Smooth muscle cell (in vitro differentiated cells): ENCODE measurements around the gene IL36RN. TPM values are rescaled to one million over a fixed set of nuclear protein-coding genes. Genes with fewer than 3 reads are reported as not detected.

ENCODE experiments used
- DNase-seq: peaks from one replicate; lab custom pipeline; 2025; ENCODE audit not compliant: unreplicated experiment; lab: John Stamatoyannopoulos, UW
- H2AFZ ChIP-seq: fragments of 200-600 bp; sonication (generic); 2 replicates; pipeline ENCODE4 v1.6.0; 2016; ENCODE audit warnings: antibody characterized with exemption, low read depth, mild to moderate bottlenecking
- H3F3A ChIP-seq: fragments of 200-600 bp; sonication (generic); 2 replicates; pipeline ENCODE4 v1.6.0; 2017; ENCODE audit warnings: antibody characterized with exemption, low read depth
- H3K27ac ChIP-seq: fragments of 200-600 bp; sonication (generic); 2 replicates; pipeline ENCODE4 v1.5.1; 2016; ENCODE audit warnings: low read depth, mild to moderate bottlenecking
- H3K27me3 ChIP-seq: fragments of 200-600 bp; sonication (generic); 2 replicates; pipeline ENCODE4 v1.6.1; 2016; ENCODE audit warnings: low read depth, mild to moderate bottlenecking
- H3K36me3 ChIP-seq: fragments of 200-600 bp; sonication (generic); 2 replicates; pipeline ENCODE4 v1.5.1; 2016; ENCODE audit warnings: low read depth
- H3K4me1 ChIP-seq: fragments of 200-600 bp; sonication (generic); 2 replicates; pipeline ENCODE4 v1.5.1; 2016; ENCODE audit warnings: low read depth
- H3K4me2 ChIP-seq: fragments of 200-600 bp; sonication (generic); 2 replicates; pipeline ENCODE4 v1.6.0; 2016; ENCODE audit warnings: mild to moderate bottlenecking
- H3K4me3 ChIP-seq: fragments of 200-600 bp; sonication (generic); 2 replicates; pipeline ENCODE4 v1.5.1; 2016; ENCODE audit warnings: mild to moderate bottlenecking
- H3K79me2 ChIP-seq: fragments of 200-600 bp; sonication (generic); 2 replicates; pipeline ENCODE4 v1.6.0; 2016; ENCODE audit warnings: low read depth, mild to moderate bottlenecking
- H3K9ac ChIP-seq: fragments of 200-600 bp; sonication (generic); 2 replicates; pipeline ENCODE4 v1.6.0; 2016; ENCODE audit warnings: low read depth
- H3K9me3 ChIP-seq: fragments of 200-600 bp; sonication (generic); replicated peaks from 2 replicates; pipeline ENCODE4 v1.5.1; 2016; ENCODE audit warnings: low read depth
- H4K20me1 ChIP-seq: fragments of 200-600 bp; sonication (generic); 2 replicates; pipeline ENCODE4 v1.6.0; 2016; ENCODE audit warnings: low read depth
- WGBS: methylation state at CpG from one replicate; pipeline ENCODE4 v1.1.7; 2016; ENCODE audit warnings: low lambda C conversion rate; 5-methylcytosine and 5-hydroxymethylcytosine counted together
- polyA plus RNA-seq: library from polyadenylated mRNA; unstranded; fragments of >200 nt; fragmentation: Nextera tagmentation; extraction: Ambion mirVana; gene quantifications from 2 replicates; pipeline ENCODE4 v1.2.1, GENCODE V29; 2016
- total RNA-seq: library from RNA; depleted of rRNA; stranded (reverse); fragments of >200 nt; gene quantifications from 2 replicates; pipeline ENCODE4 v1.2.3, GENCODE V29; 2014
- TF ChIP-seq, protein P1 (sequence below): fragments of 200-600 bp; sonication (generic); IDR thresholded peaks from 2 replicates; pipeline ENCODE4 v1.5.1; 2017; ENCODE audit warnings: borderline replicate concordance, mild to moderate bottlenecking, antibody characterized with exemption; ENCODE audit not compliant: insufficient read depth, poor library complexity, severe bottlenecking

IL36RN gene
- total and polyA plus RNA-seq, 2 experiments from 2014 or later: 1.5 to 7.8 TPM

DNA sequence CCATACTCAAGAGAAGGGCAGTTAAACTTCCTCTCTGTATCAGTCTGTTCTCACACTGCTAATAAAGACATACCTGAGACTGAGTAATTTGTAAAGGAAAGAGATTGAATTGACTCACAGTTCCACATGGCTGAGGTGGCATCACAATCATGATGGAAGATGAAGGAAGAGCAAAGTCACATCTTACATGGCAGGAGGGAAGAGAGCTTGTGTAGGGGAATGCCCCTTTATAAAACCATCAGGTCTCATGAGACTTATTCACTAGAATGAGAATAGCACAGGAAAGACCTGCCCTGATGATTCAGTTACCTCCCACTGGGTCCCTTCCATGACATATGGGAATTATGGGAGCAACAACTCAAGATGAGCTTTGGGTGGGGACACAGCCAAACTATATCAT is 4.9 kb upstream of the IL36RN start:
- no peak for DNase-seq
- no peaks in the 10 kb centered on the region for H3K4me1 ChIP-seq
- no peaks in the 10 kb centered on the region for H3K9me3 ChIP-seq
- H3F3A ChIP-seq: no peaks in the 10 kb centered on the region
- H3K79me2 ChIP-seq: no peaks in the 10 kb centered on the region
- no peaks in the 10 kb centered on the region for H3K27me3 ChIP-seq
- H3K36me3 ChIP-seq: no peaks in the 10 kb centered on the region
- H3K4me2 ChIP-seq: no peak overlapping the region
- H4K20me1 ChIP-seq: no peaks in the 10 kb centered on the region
- no peak overlapping the region for H2AFZ ChIP-seq
- no peak overlapping the region for H3K27ac ChIP-seq
- H3K4me3 ChIP-seq: no peak overlapping the region
- TF ChIP-seq, protein P1, sequence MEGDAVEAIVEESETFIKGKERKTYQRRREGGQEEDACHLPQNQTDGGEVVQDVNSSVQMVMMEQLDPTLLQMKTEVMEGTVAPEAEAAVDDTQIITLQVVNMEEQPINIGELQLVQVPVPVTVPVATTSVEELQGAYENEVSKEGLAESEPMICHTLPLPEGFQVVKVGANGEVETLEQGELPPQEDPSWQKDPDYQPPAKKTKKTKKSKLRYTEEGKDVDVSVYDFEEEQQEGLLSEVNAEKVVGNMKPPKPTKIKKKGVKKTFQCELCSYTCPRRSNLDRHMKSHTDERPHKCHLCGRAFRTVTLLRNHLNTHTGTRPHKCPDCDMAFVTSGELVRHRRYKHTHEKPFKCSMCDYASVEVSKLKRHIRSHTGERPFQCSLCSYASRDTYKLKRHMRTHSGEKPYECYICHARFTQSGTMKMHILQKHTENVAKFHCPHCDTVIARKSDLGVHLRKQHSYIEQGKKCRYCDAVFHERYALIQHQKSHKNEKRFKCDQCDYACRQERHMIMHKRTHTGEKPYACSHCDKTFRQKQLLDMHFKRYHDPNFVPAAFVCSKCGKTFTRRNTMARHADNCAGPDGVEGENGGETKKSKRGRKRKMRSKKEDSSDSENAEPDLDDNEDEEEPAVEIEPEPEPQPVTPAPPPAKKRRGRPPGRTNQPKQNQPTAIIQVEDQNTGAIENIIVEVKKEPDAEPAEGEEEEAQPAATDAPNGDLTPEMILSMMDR: no peak
- H3K9ac ChIP-seq: no peak overlapping the region

DNA sequence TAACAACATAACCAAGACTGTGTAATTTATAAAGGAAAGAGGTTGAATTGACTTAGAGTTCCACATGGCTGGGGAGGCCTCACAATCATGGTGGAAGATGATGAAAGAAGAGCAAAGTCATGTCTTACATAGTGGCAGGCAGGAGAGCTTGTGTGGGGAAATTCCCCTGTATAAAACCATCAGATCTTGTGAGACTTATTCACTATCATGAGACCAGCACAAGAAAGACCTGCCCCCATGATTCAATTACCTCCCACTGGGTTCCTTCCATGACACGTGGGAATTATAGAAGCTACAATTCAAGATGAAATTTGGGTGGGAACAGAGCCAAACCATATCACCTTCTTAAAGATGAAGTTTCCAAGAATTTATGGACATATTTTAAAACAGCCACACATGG is 2.5 kb upstream of the IL36RN start:
- H3K9ac ChIP-seq: no peak overlapping the region
- H3F3A ChIP-seq: no peaks in the 10 kb centered on the region
- no peak overlapping the region for H2AFZ ChIP-seq
- no peaks in the 10 kb centered on the region for H4K20me1 ChIP-seq
- no peaks in the 10 kb centered on the region for H3K27me3 ChIP-seq
- H3K4me1 ChIP-seq: no peaks in the 10 kb centered on the region
- H3K79me2 ChIP-seq: no peaks in the 10 kb centered on the region
- no peak overlapping the region for H3K4me3 ChIP-seq
- no peak overlapping the region for H3K4me2 ChIP-seq
- DNase-seq: no peak
- TF ChIP-seq, protein P1: no peak
- WGBS: 68% methylated on average over 1 of the region's 1 CpG
- no peaks in the 10 kb centered on the region for H3K9me3 ChIP-seq
- H3K36me3 ChIP-seq: no peaks in the 10 kb centered on the region
- H3K27ac ChIP-seq: no peak overlapping the region

DNA sequence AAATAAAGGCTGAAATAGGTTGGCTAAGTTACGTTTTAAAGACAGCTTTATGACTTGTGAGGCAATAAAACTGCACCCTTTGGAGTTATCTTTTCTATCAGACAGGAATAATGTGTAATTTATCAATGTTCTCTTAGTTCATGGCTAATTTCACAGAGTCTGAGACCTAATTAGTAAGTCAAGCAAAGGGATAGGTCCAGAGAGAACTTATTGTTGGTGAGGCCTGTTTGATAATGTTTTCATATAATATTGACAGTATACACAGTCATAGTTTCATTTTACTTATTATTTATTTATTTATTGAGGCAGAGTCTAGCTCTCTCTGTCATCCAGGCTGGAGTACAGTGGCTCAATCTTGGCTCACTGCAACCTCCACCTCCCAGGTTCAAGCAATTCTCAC is 1.9 kb upstream of the IL36RN start:
- Histone ChIP-seq H3K79me2 (no peaks in the 10 kb centered on the region), H3K27me3 (no peaks in the 10 kb centered on the region), H3K4me3 (no peak overlapping the region), H3K9me3 (no peaks in the 10 kb centered on the region), H3K27ac (no peak overlapping the region), H3K36me3 (no peaks in the 10 kb centered on the region), H3K9ac (no peak overlapping the region), H3K4me1 (no peaks in the 10 kb centered on the region), H3F3A (no peaks in the 10 kb centered on the region), H3K4me2 (no peak overlapping the region), H4K20me1 (no peaks in the 10 kb centered on the region), H2AFZ (no peak overlapping the region)
- TF ChIP-seq, protein P1: no peak
- WGBS: 69% methylated on average over 1 of the region's 1 CpG
- no peak for DNase-seq

DNA sequence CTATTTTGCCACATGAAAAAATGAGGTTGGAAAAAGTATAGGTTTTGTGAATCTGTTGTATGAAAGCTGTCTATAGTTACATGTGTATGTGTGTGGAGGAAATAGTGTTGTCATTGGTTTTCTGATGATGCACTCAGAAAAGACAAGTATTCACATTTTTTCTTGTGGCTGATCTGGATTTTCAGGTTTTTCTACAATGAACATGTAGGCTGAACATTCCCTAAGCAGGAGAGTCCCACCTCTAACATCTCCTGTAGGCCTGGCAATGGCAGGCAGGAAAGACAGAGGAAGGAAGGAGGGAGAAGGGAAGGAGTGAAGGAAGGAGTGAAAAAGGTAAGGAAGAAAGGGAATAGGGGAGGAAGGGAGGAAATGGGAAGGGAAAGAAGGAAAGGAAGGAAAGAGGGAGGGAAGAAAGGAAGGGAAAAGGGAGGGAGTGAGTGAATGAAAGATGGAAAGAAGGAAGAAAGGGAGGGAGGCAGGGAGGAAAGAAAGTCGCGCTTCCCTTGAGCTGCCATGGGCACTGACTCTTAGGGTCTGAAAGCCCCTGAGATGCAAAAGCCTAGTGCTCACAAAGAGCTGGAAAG is 495 bp upstream of the IL36RN start:
- no peaks in the 10 kb centered on the region for H3F3A ChIP-seq
- no peak for DNase-seq
- no peaks in the 10 kb centered on the region for H3K4me1 ChIP-seq
- no peak overlapping the region for H2AFZ ChIP-seq
- no peaks in the 10 kb centered on the region for H3K9me3 ChIP-seq
- TF ChIP-seq, protein P1: no peak
- whole genome bisulfite sequencing: 45% methylated on average over 2 of the region's 2 CpGs
- no peaks in the 10 kb centered on the region for H3K36me3 ChIP-seq
- no peaks in the 10 kb centered on the region for H4K20me1 ChIP-seq
- no peak overlapping the region for H3K4me2 ChIP-seq
- H3K9ac ChIP-seq: no peak overlapping the region
- no peak overlapping the region for H3K4me3 ChIP-seq
- H3K27ac ChIP-seq: peak overlapping the region; percentile 49
- H3K79me2 ChIP-seq: no peaks in the 10 kb centered on the region
- H3K27me3 ChIP-seq: no peaks in the 10 kb centered on the region
